GM19025 (cell line): ENCODE results near the gene ME3.
A peak's percentile ranks its signal among the peaks of the same experiment; 100 is the strongest.
"Not testable (repeated sequence)": the region's sequence is repeated elsewhere in the genome, so short reads cannot be mapped to it uniquely, and the experiment has no call there.

Experiments used
- ATAC-seq: cut with Tn5 transposase; IDR thresholded peaks from one replicate; pipeline ENCODE4 v1.9.1; 2021; ENCODE audit warnings: mild to moderate bottlenecking, low read depth, moderate library complexity; ENCODE audit not compliant: unreplicated experiment

The ME3 gene

GRCh38 chr11:86666193-86666592 is 6.2 kb downstream of the ME3 start:
- no peak for ATAC-seq

DNA sequence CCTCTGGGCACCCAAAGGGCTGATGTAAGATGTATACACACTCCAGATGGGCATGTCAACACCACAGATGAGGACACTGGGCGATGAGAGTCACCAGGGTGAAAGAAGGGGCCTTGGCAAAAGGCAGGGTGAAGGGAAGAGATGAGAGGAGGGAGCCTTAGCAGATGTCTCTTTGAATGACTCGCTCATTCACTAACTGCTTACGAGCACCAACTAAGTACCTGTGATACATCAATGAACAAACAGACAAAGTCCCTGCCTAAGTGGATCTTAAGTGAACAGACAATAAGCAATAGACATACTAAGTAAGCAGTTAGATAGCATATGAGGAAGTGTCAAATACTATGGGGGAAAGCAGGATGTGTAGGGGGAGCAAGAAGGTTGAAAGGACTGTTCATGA is 7.5 kb downstream of the ME3 start:
- ATAC-seq: no peak

DNA sequence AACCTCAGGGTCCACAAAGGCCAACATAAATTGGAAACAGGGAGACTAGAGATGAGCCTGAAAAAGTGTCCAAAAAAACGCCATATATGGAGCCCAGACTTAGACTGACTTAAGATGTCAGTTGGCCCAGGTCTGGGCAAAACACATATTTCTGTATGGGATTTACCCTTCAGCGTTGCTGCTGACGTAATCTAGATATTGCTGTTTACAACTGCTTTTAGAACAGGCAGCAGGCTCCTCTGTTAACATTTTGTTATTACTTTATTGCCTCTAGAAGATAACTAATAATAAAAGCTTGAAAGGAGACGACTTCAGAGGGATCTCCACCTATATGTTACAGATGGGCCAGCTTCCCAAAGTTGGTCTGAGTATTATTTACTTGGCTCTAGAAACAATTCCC is 8.7 kb downstream of the ME3 start:
- ATAC-seq: no peak

DNA sequence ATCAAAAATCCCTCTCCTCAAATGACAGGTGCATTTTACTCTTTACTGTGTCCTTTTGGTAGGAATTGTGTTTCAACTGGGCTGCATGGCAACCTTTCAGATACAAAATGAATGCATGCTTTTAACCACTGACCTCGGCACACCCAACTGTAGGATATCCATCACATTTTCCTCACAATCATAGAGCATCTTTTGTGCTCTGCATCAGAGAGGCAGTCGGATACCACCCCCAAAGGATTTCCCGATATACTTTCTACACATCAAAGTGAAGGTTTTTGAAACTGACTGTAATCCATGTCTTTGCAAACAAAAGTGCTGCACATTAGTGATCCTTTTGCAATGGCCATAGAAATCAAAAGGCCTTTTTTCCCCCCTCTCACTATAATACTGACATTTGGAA is 9.1 kb downstream of the ME3 start:
- ATAC-seq: no peak

GRCh38 chr11:86660736-86661135 is 11.7 kb downstream of the ME3 start:
- no peak for ATAC-seq

- ATAC-seq: no peak
Observed at GRCh38 chr11:86660088-86660487, 12.3 kb downstream of the ME3 start.

GRCh38 chr11:86658534-86658933 is 13.9 kb downstream of the ME3 start:
- ATAC-seq: no peak

DNA sequence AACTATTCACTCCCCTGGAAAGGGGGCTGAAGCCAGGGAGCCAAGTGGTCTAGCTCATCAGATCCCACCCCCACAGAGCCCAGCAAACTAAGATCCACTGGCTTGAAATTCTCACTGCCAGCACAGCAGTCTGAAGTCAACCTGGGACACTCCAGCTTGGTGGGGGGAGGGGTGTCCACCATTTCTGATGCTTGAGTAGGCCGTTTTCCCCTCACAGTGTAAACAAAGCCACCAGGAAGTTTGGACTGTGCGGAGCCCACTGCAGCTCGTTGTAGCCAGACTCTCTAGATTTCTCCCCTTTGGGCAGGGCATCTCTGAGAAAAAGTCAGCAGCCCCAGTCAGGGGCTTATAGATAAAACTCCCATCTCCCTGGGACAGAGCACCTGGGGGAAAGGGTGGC is 27.2 kb downstream of the ME3 start:
- ATAC-seq: not testable (repeated sequence)

DNA sequence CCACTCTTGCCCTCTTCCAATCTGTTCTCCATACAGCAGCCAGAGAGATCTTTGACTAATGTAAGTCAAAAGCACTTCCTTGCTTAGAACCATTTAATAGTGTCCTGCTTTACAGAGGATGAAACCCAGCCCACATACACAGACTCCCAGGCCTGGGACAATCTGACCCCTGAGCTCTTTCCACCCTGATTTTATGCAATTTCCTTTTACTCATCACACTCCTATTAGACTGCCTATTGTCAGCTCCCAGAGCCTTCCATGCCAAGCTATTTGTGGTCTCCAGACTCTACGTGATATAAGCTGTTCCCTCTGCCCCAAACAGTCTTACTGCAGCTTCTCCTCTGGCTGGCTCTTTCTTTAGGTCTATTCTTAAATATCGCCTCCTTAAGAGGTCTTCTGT is 28.1 kb downstream of the ME3 start:
- ATAC-seq: no peak

DNA sequence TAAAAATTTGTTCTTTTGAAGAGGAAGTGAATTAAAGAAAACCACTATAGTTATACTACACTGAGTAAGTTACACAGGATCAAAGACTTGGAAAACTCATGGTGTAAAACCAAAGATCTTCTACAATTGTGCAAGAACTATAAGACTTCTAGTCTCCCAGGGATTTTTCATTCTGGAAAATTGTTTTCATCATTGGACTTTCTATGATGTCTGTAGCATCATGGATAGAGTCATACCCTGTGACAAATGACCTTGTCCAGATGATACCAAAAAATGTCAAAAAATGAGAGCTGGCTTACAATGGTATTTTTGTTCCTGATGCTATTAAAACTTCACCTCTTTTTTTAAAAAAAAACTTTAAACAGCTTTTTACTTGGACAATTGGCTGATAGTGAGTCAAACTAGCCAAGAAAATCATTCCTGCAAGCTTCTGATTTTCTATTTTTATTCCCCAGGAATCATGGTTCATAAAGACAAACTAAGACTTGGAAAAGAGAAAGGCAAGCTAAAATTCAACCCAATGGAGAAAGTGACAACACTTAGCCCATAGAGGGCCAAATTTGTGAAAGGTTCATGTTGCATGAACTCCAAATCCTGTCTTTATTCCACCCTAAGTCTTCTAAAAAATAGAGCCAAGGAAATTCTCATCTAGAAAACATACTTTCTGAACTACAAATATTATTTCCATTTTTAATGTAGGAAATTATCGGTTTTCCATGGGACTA is 30.7 kb downstream of the ME3 start:
- no peak for ATAC-seq

DNA sequence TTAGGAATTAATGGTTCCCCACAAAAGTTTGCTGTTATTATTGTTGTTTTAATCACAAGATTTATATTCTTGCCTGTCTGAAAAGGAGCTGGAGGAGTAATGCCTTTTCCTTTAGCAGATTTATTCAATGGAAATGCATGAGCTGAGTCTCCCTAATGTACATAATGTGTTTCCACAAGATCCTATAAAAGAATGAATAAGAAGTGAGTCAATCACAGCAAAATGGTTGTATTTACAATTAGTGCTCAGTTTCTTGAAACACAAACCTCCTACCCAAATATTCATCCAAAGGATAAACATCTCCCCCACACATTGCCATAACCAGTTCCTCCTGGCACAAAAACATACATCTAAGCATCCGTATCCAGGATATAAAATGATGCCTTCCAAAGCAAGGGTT is 33.3 kb downstream of the ME3 start:
- no peak for ATAC-seq

DNA sequence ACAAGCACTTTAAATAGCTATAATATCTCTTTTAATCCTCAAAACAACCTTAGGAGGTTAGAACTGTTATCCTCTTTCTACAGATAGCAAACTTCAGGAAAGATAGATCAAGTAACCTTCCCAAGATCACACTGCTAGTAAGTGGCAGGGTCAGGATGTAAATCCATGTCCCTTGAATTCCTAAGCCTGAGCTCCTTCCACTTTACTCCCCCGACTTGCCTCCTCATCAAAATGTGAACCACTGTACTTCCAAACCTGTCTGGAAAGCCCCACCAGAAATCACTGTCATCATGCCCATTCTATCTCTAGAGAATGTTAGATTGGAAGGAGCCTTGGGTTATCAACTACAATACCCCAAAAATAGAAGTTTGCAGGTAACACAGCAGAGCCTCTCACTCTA is 33.7 kb downstream of the ME3 start:
- no peak for ATAC-seq

GRCh38 chr11:86637988-86638387 is 34.4 kb downstream of the ME3 start:
- ATAC-seq: peak; percentile 40

DNA sequence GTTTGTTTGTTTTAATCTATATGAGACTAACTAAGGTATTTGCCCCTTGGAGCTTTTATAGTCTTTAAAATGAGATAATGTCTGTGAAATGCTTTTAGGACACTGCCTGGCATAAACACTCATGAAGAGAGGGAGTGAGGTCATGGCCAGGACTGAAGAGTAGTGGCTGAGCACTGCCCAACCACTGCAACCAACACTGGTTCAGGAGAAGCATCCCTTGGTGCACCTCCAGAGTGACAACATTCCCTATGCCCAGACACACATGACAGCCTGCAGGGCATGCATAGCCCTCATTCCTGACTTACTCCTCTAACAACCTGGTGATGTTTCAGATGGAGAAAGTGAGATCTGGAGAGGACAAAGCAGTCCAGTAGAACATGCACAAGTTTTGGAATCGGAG is 36.1 kb downstream of the ME3 start:
- no peak for ATAC-seq

GRCh38 chr11:86632499-86633269 is 39.7 kb downstream of the ME3 start:
- peak; percentile 75 for ATAC-seq

DNA sequence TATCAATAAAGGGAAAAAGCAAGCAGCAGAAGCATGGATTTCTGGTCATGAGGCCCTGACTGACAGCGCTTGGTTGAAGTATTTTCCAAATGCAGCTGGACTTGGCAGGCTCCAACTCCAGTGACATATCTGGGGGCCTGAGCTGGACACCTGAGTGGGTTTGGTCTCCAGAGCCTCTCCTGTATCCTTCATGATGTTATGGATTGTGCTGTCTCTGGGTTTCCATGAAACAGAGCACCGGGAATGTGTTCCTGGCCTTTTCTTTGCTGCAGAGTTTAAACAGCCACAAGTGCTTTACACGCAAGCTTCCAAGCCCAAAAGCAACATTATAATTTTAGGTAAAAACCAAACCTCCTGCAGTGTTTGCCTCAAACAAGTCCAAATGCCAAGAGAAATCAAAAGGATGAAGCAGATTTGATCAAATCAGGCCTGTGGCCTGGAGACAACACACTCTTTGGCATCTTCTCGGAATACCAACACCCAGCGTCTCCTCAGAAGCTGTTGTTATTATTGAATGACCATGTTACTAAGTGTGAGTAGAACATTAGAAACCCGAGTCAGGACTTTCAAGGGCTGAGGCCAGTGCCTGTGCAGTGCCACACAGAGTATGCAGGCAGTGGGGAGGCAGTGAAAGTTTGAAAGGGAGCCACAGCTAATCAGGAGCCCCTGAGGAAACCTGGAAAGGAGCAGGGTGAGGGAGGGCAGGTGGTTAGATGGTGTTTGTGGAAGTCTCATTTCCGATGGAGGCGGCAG is 42.0 kb downstream of the ME3 start:
- ATAC-seq: no peak

DNA sequence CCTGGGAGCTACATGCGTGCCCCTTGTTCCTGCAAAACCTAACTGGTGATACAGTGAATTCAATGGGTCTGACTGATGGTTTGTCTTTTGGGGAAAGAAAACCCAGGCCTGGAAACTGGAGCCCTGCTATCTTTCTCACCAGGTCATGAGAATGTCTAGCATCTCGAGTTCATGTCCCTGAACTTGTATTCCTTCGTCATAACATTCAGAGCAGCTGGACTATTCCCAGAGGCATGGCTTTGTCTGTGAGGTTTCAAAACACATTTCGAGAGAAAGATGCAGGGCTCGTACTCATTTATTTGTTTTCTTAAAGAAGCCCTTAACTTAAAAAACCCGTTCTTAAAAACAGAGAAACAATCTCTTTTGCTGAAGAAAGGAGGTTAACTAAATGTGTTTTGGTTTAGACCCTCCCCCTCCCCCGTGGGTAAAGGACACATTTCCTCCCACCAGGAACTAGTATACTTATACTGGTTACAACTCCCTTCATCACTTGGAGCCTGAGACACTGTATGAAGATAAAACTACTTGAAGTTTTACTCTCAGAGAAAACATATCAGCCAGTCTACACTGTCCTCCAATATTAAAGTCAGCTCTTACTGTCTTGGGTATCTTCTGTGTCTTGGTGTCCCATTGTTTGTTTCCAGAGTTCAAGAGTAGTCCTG is 43.2 kb downstream of the ME3 start:
- ATAC-seq: no peak

DNA sequence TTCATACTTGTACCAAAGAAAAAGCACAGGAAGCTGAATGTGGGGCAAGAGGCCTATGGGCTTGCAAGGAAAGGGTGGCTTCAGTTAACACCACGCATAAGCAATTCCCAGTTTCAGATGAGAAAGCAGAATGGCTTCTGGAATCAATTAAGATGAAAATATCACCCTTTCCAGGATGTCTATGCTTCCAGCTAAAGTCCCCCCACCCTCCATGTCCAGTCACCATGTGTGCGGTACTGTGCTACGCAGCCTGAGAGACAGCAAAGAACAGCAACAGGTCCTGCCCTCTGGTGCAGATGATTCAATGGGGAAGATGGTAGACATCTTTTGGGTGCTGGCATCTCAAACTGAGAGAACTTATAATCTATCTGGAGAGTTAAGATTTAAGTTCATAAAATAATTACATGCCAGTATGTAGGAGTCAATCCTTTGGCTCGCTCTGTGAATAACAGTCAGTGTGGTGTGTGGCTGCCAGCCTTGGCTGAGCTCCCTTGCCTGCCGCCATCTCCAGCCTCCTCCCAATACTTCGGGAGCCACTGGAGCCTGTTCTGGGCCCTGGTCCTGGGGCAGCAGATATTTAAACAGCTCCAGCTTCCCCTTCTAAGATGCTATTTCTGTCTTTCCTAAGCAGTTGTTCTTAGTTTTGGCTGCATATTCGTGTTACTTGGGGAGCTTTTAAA is 44.5 kb downstream of the ME3 start:
- no peak for ATAC-seq

GRCh38 chr11:86625981-86626380 is 46.4 kb downstream of the ME3 start:
- ATAC-seq: peak; percentile 13

GRCh38 chr11:86625544-86625943 is 46.9 kb downstream of the ME3 start:
- ATAC-seq: peak; percentile 82
